A673 (cell line): ENCODE measurements around the gene ZDHHC19. TPM values are rescaled to one million over a fixed set of nuclear protein-coding genes. Genes with fewer than 3 reads are reported as not detected.

ENCODE experiments used
- BruUV-seq: library from RNA; stranded (reverse); fragments of 400-500 nt; replicated peaks from 2 replicates; lab custom pipeline; 2021; lab: Mats Ljungman, UMichigan
- CTCF ChIA-PET: fragments of 300-600 bp; sonication (Branson Sonifier 250); formaldehyde crosslinking; loops from one replicate; lab custom pipeline; 2022; ENCODE audit warnings: antibody characterized with exemption; lab: Charles Lee
- POLR2A ChIA-PET: fragments of 300-600 bp; sonication (Branson Sonifier 250); formaldehyde crosslinking; loops from one replicate; lab custom pipeline; 2022; ENCODE audit warnings: antibody characterized with exemption; ENCODE audit not compliant: low non-redundant PET; lab: Charles Lee
- DNase-seq: peaks from one replicate; pipeline ENCODE4 v3.0.0-alpha.2; 2015; ENCODE audit warnings: low spot score
- H3K27ac ChIP-seq: fragments of 200-600 bp; sonication (generic); 2 replicates; pipeline ENCODE4 v1.5.1; 2016; ENCODE audit warnings: mixed run types, low read depth, mild to moderate bottlenecking, mixed read lengths, antibody characterized with exemption, low read length; ENCODE audit not compliant: poor library complexity, severe bottlenecking
- H3K27me3 ChIP-seq: fragments of 200-600 bp; sonication (generic); replicated peaks from 2 replicates; pipeline ENCODE4 v1.6.1; 2017; ENCODE audit warnings: mixed run types, low read depth, mild to moderate bottlenecking, mixed read lengths, antibody characterized with exemption, low read length; ENCODE audit not compliant: insufficient read depth, poor library complexity
- H3K36me3 ChIP-seq: fragments of 200-600 bp; sonication (generic); 2 replicates; pipeline ENCODE4 v1.6.1; 2016; ENCODE audit warnings: mixed run types, mild to moderate bottlenecking, mixed read lengths, antibody characterized with exemption, low read length; ENCODE audit not compliant: insufficient read depth, poor library complexity, severe bottlenecking
- H3K4me1 ChIP-seq: fragments of 200-600 bp; sonication (generic); 2 replicates; pipeline ENCODE4 v1.6.1; 2017; ENCODE audit warnings: mixed run types, mild to moderate bottlenecking, mixed read lengths, antibody characterized with exemption, low read length; ENCODE audit not compliant: insufficient read depth, poor library complexity, severe bottlenecking
- H3K4me3 ChIP-seq: fragments of 200-600 bp; sonication (generic); 2 replicates; pipeline ENCODE4 v1.5.1; 2016; ENCODE audit warnings: low read depth, mixed run types, mild to moderate bottlenecking, mixed read lengths, low read length; ENCODE audit not compliant: poor library complexity, severe bottlenecking
- H3K9me3 ChIP-seq: fragments of 200-600 bp; sonication (generic); 2 replicates; pipeline ENCODE4 v1.6.1; 2016; ENCODE audit warnings: mixed run types, low read depth, mild to moderate bottlenecking, mixed read lengths, antibody characterized with exemption, low read length; ENCODE audit not compliant: poor library complexity, severe bottlenecking
- CTCF ChIP-seq: fragments of 300-800, 200-600 bp; sonication (generic); conservative IDR thresholded peaks from 2 replicates; pipeline ENCODE4 v1.5.1; 2017; ENCODE audit warnings: low read depth, mild to moderate bottlenecking, antibody characterized with exemption, low read length, moderate library complexity, mixed read lengths
- EZH2 ChIP-seq: fragments of 200-600 bp; sonication (generic); IDR thresholded peaks from 2 replicates; pipeline ENCODE4 v1.6.1; 2017; ENCODE audit warnings: borderline replicate concordance, low read depth, mild to moderate bottlenecking, mixed read lengths, antibody characterized with exemption, low read length; ENCODE audit not compliant: poor library complexity, severe bottlenecking
- intact Hi-C: fragments of 100-400 bp; cut with micrococcal nuclease; formaldehyde crosslinking; loops from one replicate; pipeline ENCODE4 v1.10.0; 2022; ENCODE audit not compliant: unreplicated experiment
- total RNA-seq: library from RNA; stranded (reverse); gene quantifications from 2 replicates; pipeline ENCODE4 v1.2.3, GENCODE V29; 2021

ZDHHC19 gene
- total RNA-seq, 1 experiment from 2014 or later = not detected

- H3K4me1 ChIP-seq = no peaks in the 10 kb centered on the region
- H3K27ac ChIP-seq = no peak overlapping the region
- H3K9me3 ChIP-seq = no peaks in the 10 kb centered on the region
- TF ChIP-seq CTCF (no peak), EZH2 (no peak)
- H3K36me3 ChIP-seq = no peaks in the 10 kb centered on the region
- CTCF ChIA-PET = no interaction called here
- no peak for DNase-seq
- H3K27me3 ChIP-seq = no peaks in the 10 kb centered on the region
- BruUV-seq = no TSS peak
- POLR2A ChIA-PET = no interaction called here
- intact Hi-C loops = no loop called here
- no peak overlapping the region for H3K4me3 ChIP-seq
These were observed 33.2 kb downstream of the ZDHHC19 start for GRCh38 chr3:196177967-196178366.

DNA sequence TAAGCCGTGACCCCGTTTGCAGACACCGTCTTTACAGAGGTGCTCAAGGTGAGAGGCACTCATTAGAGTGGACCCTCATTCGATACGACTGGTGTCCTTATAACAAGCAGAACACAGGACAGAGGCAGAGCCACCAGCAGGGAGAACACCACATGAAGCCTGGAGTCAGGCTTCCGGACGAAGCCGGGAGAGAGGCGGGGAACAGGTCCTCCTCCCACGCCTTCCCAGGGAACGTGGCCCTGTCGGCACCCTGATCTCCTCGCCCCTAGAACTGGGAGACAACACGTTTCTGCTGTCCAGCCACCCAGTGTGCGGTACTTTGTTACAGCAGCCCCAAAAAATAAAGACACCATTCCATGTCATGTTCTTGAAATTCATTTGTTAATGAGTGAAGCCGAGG lies 33.6 kb downstream of the ZDHHC19 start:
- CTCF ChIA-PET = no interaction called here
- no peak for TF ChIP-seq EZH2
- no peak for TF ChIP-seq CTCF
- no peaks in the 10 kb centered on the region for H3K36me3 ChIP-seq
- intact Hi-C loops = no loop called here
- POLR2A ChIA-PET = no interaction called here
- no peak overlapping the region for H3K27ac ChIP-seq
- BruUV-seq = no TSS peak
- H3K4me1 ChIP-seq = no peaks in the 10 kb centered on the region
- no peak for DNase-seq
- no peak overlapping the region for H3K4me3 ChIP-seq
- no peaks in the 10 kb centered on the region for H3K9me3 ChIP-seq
- H3K27me3 ChIP-seq = no peaks in the 10 kb centered on the region

- H3K36me3 ChIP-seq = no peaks in the 10 kb centered on the region
- no peaks in the 10 kb centered on the region for H3K27me3 ChIP-seq
- H3K4me1 ChIP-seq = no peaks in the 10 kb centered on the region
- no peak for DNase-seq
- ChIA-PET POLR2A (no interaction called here), CTCF (no interaction called here)
- BruUV-seq = no TSS peak
- no peaks in the 10 kb centered on the region for H3K9me3 ChIP-seq
- TF ChIP-seq EZH2 = no peak
- no peak for TF ChIP-seq CTCF
- intact Hi-C loops = no loop called here
- H3K4me3 ChIP-seq = no peak overlapping the region
- no peak overlapping the region for H3K27ac ChIP-seq
These were observed 35.5 kb downstream of the ZDHHC19 start for GRCh38 chr3:196175722-196176121.
